Colonic mucosa (tissue), 4 donors: ENCODE measurements around the gene OPHN1. TPM values are rescaled to one million over a fixed set of nuclear protein-coding genes. Genes with fewer than 3 reads are reported as not detected.

Experiments used
- DNase-seq: peaks from one replicate; pipeline ENCODE4 v3.0.0-alpha.2; 2020
- H3K27ac ChIP-seq: fragments of 200-600 bp; one replicate; pipeline ENCODE4 v1.8.0; 2021
- H3K27me3 ChIP-seq: fragments of 200-600 bp; one replicate; pipeline ENCODE4 v1.8.0; 2021
- H3K36me3 ChIP-seq: fragments of 200-600 bp; one replicate; pipeline ENCODE4 v1.8.0; 2021
- H3K4me1 ChIP-seq: fragments of 200-600 bp; one replicate; pipeline ENCODE4 v1.8.0; 2021; ENCODE audit warnings: mild to moderate bottlenecking
- H3K4me3 ChIP-seq: fragments of 200-600 bp; one replicate; pipeline ENCODE4 v1.8.0; 2021
- H3K9ac ChIP-seq, 2 donors: one replicate each; pipeline ENCODE4 v1.7.0; 2013; ENCODE audit warnings: control low read depth in 2 of 2, low read depth in 2 of 2, low read length in 2 of 2
- H3K9me3 ChIP-seq: fragments of 200-600 bp; one replicate; pipeline ENCODE4 v1.8.0; 2021
- CTCF ChIP-seq: fragments of 200-600 bp; IDR thresholded peaks from one replicate; pipeline ENCODE4 v1.8.0; 2022; ENCODE audit warnings: antibody characterized with exemption, mild to moderate bottlenecking
- intact Hi-C: fragments of 100-400 bp; cut with DNase I; formaldehyde crosslinking; loops from one replicate; pipeline ENCODE4 v1.14.1; 2022
- total RNA-seq, 2 donors: library from RNA; stranded (reverse); fragmentation: NEBNext Ultra II Directional in 1 of 2; extraction: Animal tissue kit (Norgen Biotek cat#: 25700) in 1 of 2; gene quantifications; one replicate each; pipeline ENCODE4 v1.2.1, GENCODE V29; 2021
- donor health status: healthy.
- donor health status: DM: no; HTN: no; CAD: no.
- donor health status: DM: no; HTN: no; CAD: no.

Gene OPHN1
- total RNA-seq, 2 donors from 2014 or later = 4.8 to 6.8 TPM

GRCh38 chrX:68098431-68098830 is 334.9 kb downstream of the OPHN1 start:
- H3K27me3 ChIP-seq = no peaks in the 10 kb centered on the region

DNA sequence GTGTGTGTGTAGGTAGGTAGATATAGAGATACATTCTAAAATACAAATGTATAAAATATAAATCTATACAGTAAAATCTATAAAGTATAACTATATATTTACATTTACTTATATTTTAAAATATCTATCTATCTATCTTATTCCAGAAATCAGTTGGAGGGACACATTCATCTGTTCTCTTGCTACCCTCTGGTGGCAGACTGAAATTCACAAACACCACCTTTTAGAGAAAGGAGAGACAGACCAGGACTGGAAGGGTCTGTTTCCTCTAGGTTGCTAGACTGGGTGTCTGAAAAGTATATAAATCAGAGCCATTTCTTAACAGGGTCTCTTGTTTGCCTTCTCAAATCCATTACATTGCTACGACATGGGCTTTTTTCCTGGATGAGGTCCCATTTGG is 343.0 kb downstream of the OPHN1 start:
- DNase-seq = no peak
- H3K9ac ChIP-seq = no peak overlapping the region
- TF ChIP-seq CTCF = no peak

More at GRCh38 chrX:68098431-68098830, 334.9 kb downstream of the OPHN1 start:
- no peak for DNase-seq
- Histone ChIP-seq H3K4me3 (no peak overlapping the region), H3K9ac (no peak overlapping the region), H3K4me1 (no peaks in the 10 kb centered on the region), H3K9me3 (no peaks in the 10 kb centered on the region), H3K36me3 (no peaks in the 10 kb centered on the region), H3K27ac (no peak overlapping the region)
- TF ChIP-seq CTCF = no peak
- intact Hi-C loops = no loop called here

GRCh38 chrX:68087526-68087925 is 345.8 kb downstream of the OPHN1 start:
- intact Hi-C loops = no loop called here
- no peak overlapping the region for H3K9ac ChIP-seq
- no peaks in the 10 kb centered on the region for H3K36me3 ChIP-seq
- H3K27me3 ChIP-seq = no peaks in the 10 kb centered on the region
- DNase-seq = no peak
- H3K9me3 ChIP-seq = no peaks in the 10 kb centered on the region
- H3K27ac ChIP-seq = no peak overlapping the region
- TF ChIP-seq CTCF = no peak
- no peak overlapping the region for H3K4me3 ChIP-seq
- no peaks in the 10 kb centered on the region for H3K4me1 ChIP-seq

More for the DNA sequence above, 343.0 kb downstream of the OPHN1 start:
- no peaks in the 10 kb centered on the region for H3K27me3 ChIP-seq
- intact Hi-C loops = no loop called here
- no peaks in the 10 kb centered on the region for H3K9me3 ChIP-seq
- no peak overlapping the region for H3K27ac ChIP-seq
- no peak overlapping the region for H3K4me3 ChIP-seq
- no peaks in the 10 kb centered on the region for H3K4me1 ChIP-seq
- no peaks in the 10 kb centered on the region for H3K36me3 ChIP-seq

DNA sequence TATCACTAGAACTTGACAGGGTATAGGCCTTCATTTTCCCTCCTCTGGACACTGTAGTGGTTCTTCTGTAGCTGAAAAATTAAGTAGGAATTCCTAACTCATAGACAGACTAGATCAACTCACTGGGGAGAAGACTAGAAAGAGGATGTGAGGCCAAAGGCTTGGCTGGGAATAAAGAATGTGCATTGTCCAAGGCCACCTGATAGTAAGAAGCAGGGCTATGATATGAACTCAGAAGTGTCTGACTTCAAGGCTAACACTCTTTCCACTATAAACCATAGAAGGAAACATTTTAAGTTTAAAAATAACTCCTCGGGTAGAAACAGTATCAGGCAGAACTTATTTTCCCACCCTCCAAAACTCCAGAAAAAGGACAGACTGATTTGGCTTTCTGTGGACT is 346.6 kb downstream of the OPHN1 start:
- Histone ChIP-seq H3K36me3 (no peaks in the 10 kb centered on the region), H3K27me3 (no peaks in the 10 kb centered on the region), H3K4me1 (no peaks in the 10 kb centered on the region), H3K9me3 (no peaks in the 10 kb centered on the region), H3K27ac (no peak overlapping the region), H3K4me3 (no peak overlapping the region), H3K9ac (no peak overlapping the region)
- intact Hi-C loops = no loop called here
- no peak for DNase-seq
- TF ChIP-seq CTCF = no peak

- Histone ChIP-seq H3K27me3 (no peaks in the 10 kb centered on the region), H3K4me3 (no peak overlapping the region), H3K27ac (no peak overlapping the region), H3K4me1 (no peaks in the 10 kb centered on the region), H3K9me3 (no peaks in the 10 kb centered on the region), H3K9ac (no peak overlapping the region), H3K36me3 (no peaks in the 10 kb centered on the region)
- no peak for DNase-seq
- no peak for TF ChIP-seq CTCF
- intact Hi-C loops = no loop called here
Measured at GRCh38 chrX:68084765-68085164, 348.5 kb downstream of the OPHN1 start.

DNA sequence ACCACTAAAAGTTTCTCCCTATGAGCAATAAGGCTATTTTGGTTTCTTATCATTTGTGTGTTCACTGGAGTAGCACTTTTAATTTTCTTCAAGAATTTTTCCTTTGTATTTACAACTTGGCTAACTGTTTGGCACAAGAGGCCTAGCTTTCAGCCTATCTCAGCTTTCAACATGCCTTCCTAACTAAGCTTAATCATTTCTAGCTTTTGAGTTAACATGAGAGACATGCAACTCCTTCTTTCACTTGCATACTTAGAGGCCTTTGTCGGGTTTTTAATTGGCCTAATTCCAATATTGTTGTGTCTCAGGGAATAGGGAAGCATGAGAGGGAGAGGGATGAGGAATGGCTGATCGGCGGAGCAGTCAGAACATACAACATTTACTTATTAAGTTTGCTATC is 349.8 kb downstream of the OPHN1 start:
- Histone ChIP-seq H3K36me3 (no peaks in the 10 kb centered on the region), H3K27me3 (no peaks in the 10 kb centered on the region), H3K4me3 (no peak overlapping the region), H3K9ac (no peak overlapping the region), H3K9me3 (no peaks in the 10 kb centered on the region), H3K4me1 (no peaks in the 10 kb centered on the region), H3K27ac (no peak overlapping the region)
- no peak for DNase-seq
- intact Hi-C loops = no loop called here
- no peak for TF ChIP-seq CTCF
